ENCODE results near the gene CALN1.

Gene CALN1

GRCh38 chr7:72064916-72065315, 347.2 kb downstream of the CALN1 start:
- H3K4me3 ChIP-seq (ENCODE audit: low read length), result no peak overlapping the region
- TF ChIP-seq, protein P1, sequence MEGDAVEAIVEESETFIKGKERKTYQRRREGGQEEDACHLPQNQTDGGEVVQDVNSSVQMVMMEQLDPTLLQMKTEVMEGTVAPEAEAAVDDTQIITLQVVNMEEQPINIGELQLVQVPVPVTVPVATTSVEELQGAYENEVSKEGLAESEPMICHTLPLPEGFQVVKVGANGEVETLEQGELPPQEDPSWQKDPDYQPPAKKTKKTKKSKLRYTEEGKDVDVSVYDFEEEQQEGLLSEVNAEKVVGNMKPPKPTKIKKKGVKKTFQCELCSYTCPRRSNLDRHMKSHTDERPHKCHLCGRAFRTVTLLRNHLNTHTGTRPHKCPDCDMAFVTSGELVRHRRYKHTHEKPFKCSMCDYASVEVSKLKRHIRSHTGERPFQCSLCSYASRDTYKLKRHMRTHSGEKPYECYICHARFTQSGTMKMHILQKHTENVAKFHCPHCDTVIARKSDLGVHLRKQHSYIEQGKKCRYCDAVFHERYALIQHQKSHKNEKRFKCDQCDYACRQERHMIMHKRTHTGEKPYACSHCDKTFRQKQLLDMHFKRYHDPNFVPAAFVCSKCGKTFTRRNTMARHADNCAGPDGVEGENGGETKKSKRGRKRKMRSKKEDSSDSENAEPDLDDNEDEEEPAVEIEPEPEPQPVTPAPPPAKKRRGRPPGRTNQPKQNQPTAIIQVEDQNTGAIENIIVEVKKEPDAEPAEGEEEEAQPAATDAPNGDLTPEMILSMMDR (IDR thresholded peaks at IDR 0.05; ENCODE audit: insufficient read depth, low read depth, low read length, missing control alignments), result no peak
- DNase-seq (ENCODE audit: low read depth), result no peak

GRCh38 chr7:72063330-72063729, 348.8 kb downstream of the CALN1 start:
- DNase-seq (ENCODE audit: low read depth), result no peak
- no peak overlapping the region for H3K4me3 ChIP-seq (ENCODE audit: low read length)

DNA sequence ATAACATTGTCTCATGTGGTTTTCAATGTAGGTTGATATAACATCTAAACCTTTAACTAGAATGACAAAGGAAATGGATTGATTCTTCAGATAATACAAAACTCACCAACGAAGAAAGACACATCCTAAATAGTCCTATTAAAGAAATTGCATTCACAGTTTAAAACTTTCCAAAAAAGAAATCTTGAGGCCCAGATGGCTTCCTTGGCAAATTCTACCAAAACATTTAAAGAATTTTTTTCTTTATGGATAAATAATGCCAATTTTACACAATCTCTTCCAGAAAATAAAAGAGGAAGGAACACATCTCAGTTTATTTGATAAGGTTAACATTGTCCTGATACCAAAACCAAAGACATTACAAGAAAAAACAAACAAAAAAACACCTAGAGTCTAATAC, 349.5 kb downstream of the CALN1 start:
- no peak for DNase-seq (ENCODE audit: low read depth)
- H3K4me3 ChIP-seq (ENCODE audit: low read length), result no peak overlapping the region
- TF ChIP-seq, protein P1 (IDR thresholded peaks at IDR 0.05; ENCODE audit: insufficient read depth, low read depth, low read length, missing control alignments), result no peak

More at GRCh38 chr7:72063330-72063729, 348.8 kb downstream of the CALN1 start:
- TF ChIP-seq, protein P1 (IDR thresholded peaks at IDR 0.05; ENCODE audit: insufficient read depth, low read depth, low read length, missing control alignments), result no peak

DNA sequence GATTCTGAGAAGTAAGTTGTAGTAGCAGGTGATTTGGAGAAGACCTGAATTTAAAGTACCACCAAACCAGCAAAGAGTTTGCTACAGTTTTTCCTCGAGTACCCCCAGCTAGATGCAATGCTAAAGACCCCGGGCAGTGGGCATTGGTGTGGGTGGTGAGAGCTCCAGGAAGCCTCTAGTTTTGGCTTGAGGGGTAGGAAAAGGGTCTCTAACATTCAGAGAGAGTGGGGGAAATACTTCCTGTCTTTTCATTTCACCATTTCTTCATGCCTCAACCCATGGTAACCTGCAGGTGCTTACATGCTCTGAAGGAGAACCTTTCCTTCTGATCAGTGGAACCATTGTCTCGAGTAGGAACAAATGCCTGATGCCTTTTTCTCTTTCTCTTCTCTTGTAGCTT, 352.2 kb downstream of the CALN1 start:
- DNase-seq (ENCODE audit: low read depth), result no peak
- H3K4me3 ChIP-seq (ENCODE audit: low read length), result no peak overlapping the region
- TF ChIP-seq, protein P1 (IDR thresholded peaks at IDR 0.05; ENCODE audit: insufficient read depth, low read depth, low read length, missing control alignments), result no peak

- DNase-seq (ENCODE audit: low read depth), result no peak
- no peak overlapping the region for H3K4me3 ChIP-seq (ENCODE audit: low read length)
Measured at GRCh38 chr7:72058579-72058978, 353.6 kb downstream of the CALN1 start.

DNA sequence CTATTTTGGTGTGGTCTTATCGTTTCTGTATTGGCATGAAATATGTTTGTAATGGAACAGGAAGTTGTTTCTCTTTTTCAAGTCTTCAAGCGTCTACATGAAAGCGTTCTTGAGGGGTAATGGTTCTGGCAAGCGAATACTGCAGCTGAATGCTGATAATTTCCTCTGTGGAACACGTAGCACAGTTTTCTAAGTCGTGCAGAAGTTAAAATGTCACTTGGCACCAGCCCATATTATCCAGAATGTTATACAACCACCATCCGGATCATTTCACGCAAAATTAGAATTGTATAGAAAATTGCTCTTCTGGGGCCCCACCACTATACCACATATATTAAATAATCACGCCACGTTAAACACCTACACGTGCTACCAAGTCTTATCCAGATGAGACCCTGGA, 354.3 kb downstream of the CALN1 start:
- no peak for DNase-seq (ENCODE audit: low read depth)
- TF ChIP-seq, protein P1 (IDR thresholded peaks at IDR 0.05; ENCODE audit: insufficient read depth, low read depth, low read length, missing control alignments), result no peak
- no peak overlapping the region for H3K4me3 ChIP-seq (ENCODE audit: low read length)

More at GRCh38 chr7:72058579-72058978, 353.6 kb downstream of the CALN1 start:
- TF ChIP-seq, protein P1 (IDR thresholded peaks at IDR 0.05; ENCODE audit: insufficient read depth, low read depth, low read length, missing control alignments), result no peak

GRCh38 chr7:72057231-72057630, 354.9 kb downstream of the CALN1 start:
- H3K4me3 ChIP-seq (ENCODE audit: low read length), result no peak overlapping the region
- TF ChIP-seq, protein P1 (IDR thresholded peaks at IDR 0.05; ENCODE audit: insufficient read depth, low read depth, low read length, missing control alignments), result no peak
- DNase-seq (ENCODE audit: low read depth), result no peak
